ENCODE data around the gene CCT5.

CCT5 gene

GRCh38 chr5:10290438-10290837 is 40.4 kb downstream of the CCT5 start:
- no peak for TF ChIP-seq CTCF (IDR thresholded peaks at IDR 0.05; ENCODE audit: extremely low read depth, missing control alignments)
- no peak for DNase-seq (ENCODE audit: low spot score)

GRCh38 chr5:10291692-10292339 is 41.7 kb downstream of the CCT5 start:
- no peak for DNase-seq (ENCODE audit: low spot score)
- no peak for TF ChIP-seq CTCF (IDR thresholded peaks at IDR 0.05; ENCODE audit: extremely low read depth, missing control alignments)

- no peak for DNase-seq (ENCODE audit: low spot score)
- no peak for TF ChIP-seq CTCF (IDR thresholded peaks at IDR 0.05; ENCODE audit: extremely low read depth, missing control alignments)
These were observed 44.0 kb downstream of the CCT5 start for GRCh38 chr5:10293907-10294662.

- no peak for DNase-seq (ENCODE audit: low spot score)
- no peak for TF ChIP-seq CTCF (IDR thresholded peaks at IDR 0.05; ENCODE audit: extremely low read depth, missing control alignments)
These were observed 45.7 kb downstream of the CCT5 start for GRCh38 chr5:10295619-10296326.

GRCh38 chr5:10297646-10298204 is 47.6 kb downstream of the CCT5 start:
- TF ChIP-seq CTCF (IDR thresholded peaks at IDR 0.05; ENCODE audit: extremely low read depth, missing control alignments): no peak
- no peak for DNase-seq (ENCODE audit: low spot score)

GRCh38 chr5:10300246-10300645 is 50.2 kb downstream of the CCT5 start:
- DNase-seq (ENCODE audit: low spot score): no peak
- no peak for TF ChIP-seq CTCF (IDR thresholded peaks at IDR 0.05; ENCODE audit: extremely low read depth, missing control alignments)

- no peak for TF ChIP-seq CTCF (IDR thresholded peaks at IDR 0.05; ENCODE audit: extremely low read depth, missing control alignments)
These were observed 51.2 kb downstream of the CCT5 start for GRCh38 chr5:10301266-10301665.

More at GRCh38 chr5:10301266-10301665, 51.2 kb downstream of the CCT5 start:
- DNase-seq (ENCODE audit: low spot score): no peak

All from GM20000 (cell line).